SK-N-SH treated with all-trans-retinoic acid at 6 μM for 48 hours (cell line): Measurements from ENCODE around the gene USP30.

Source experiments
- ARNTL ChIP-seq: fragments of 450-650 bp; formaldehyde crosslinking; IDR thresholded peaks from 2 replicates; pipeline ENCODE4 v1.5.0; 2020; ENCODE audit warnings: low read depth, mild to moderate bottlenecking, moderate library complexity, borderline replicate concordance
- BACH2 ChIP-seq: fragments of 250-450 bp; sonication (Bioruptor Pico); IDR thresholded peaks from 2 replicates; pipeline ENCODE4 v1.9.0; 2021; ENCODE audit warnings: mild to moderate bottlenecking, borderline replicate concordance

DNA sequence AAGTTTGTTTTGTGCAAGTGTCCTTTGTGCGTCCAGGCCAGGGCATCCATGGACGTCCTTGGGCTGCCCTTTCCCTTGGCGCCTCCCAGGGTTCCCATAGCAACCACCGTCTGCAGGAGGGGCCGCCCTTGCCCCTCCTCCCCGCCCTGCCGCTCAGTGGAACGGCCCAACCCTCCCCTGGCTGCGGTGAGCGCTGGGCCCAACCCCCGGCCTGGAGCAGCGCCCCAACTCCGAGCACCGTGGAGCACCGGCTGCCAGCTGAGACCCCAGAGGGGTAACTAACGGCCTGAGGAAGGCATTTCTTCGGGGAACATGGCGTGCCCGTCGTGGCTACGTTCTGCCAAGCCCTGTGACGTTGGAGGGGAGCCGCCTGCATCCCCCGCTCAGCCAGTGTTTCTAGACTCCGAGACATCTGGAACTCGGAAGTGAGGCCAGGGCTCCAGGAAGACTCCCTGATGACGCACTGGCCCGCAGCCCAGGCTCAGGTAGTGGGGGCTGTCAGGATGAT lies 58.7 kb downstream of the USP30 start:
- TF ChIP-seq ARNTL (CRISPR knock-in tag) (no peak), BACH2 (CRISPR knock-in tag) (no peak)
